ENCODE data around the gene FNDC11.

DNA sequence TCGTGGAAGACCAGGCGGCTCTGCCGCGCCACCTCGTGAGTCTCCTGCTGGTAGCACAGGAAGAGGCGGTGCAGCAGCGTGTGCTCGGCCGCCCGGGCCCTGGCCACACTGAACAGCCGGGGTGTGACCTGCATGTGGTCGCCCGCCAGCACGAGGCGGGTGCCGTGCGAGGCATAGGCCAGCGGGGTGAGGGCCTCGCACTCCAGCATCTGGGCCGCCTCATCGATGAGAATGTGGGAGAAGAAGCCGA is 13.1 kb downstream of the FNDC11 start:
- no peak for TF ChIP-seq POLR2A (IDR thresholded peaks at IDR 0.05)
- TF ChIP-seq, protein P1, sequence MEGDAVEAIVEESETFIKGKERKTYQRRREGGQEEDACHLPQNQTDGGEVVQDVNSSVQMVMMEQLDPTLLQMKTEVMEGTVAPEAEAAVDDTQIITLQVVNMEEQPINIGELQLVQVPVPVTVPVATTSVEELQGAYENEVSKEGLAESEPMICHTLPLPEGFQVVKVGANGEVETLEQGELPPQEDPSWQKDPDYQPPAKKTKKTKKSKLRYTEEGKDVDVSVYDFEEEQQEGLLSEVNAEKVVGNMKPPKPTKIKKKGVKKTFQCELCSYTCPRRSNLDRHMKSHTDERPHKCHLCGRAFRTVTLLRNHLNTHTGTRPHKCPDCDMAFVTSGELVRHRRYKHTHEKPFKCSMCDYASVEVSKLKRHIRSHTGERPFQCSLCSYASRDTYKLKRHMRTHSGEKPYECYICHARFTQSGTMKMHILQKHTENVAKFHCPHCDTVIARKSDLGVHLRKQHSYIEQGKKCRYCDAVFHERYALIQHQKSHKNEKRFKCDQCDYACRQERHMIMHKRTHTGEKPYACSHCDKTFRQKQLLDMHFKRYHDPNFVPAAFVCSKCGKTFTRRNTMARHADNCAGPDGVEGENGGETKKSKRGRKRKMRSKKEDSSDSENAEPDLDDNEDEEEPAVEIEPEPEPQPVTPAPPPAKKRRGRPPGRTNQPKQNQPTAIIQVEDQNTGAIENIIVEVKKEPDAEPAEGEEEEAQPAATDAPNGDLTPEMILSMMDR (IDR thresholded peaks at IDR 0.05): no peak
